HepG2 (cell line): ENCODE measurements around the gene RABGAP1L.

ENCODE experiments used
- HDAC2 ChIP-seq: sonication (generic); formaldehyde crosslinking; IDR thresholded peaks from 2 replicates; pipeline ENCODE4 v1.4.0; 2020; ENCODE audit warnings: missing genetic modification reagents
- JUNB ChIP-seq: sonication (generic); formaldehyde crosslinking; IDR thresholded peaks from 2 replicates; pipeline ENCODE4 v1.8.0; 2022; ENCODE audit warnings: missing genetic modification reagents, mild to moderate bottlenecking, borderline replicate concordance
- KLF6 ChIP-seq: IDR thresholded peaks from 2 replicates; pipeline ENCODE4 v1.8.0; 2016; ENCODE audit warnings: missing biosample characterization, missing genetic modification reagents
- RELA ChIP-seq: sonication (generic); formaldehyde crosslinking; IDR thresholded peaks from 2 replicates; pipeline ENCODE4 v1.4.0; 2020; ENCODE audit warnings: missing genetic modification reagents
- TEAD2 ChIP-seq: sonication (generic); formaldehyde crosslinking; IDR thresholded peaks from 2 replicates; pipeline ENCODE4 v1.9.0; 2021; ENCODE audit warnings: missing genetic modification reagents
- ZHX1 ChIP-seq: sonication (generic); formaldehyde crosslinking; IDR thresholded peaks from 2 replicates; pipeline ENCODE4 v1.8.1; 2022; ENCODE audit warnings: low read depth, mild to moderate bottlenecking, missing genetic modification reagents
- ZNF644 ChIP-seq: IDR thresholded peaks from 2 replicates; pipeline ENCODE4 v1.6.1; 2016; ENCODE audit warnings: low read depth
- TF ChIP-seq, protein P1 (sequence below): sonication (generic); formaldehyde crosslinking; conservative IDR thresholded peaks from 2 replicates; pipeline ENCODE4 v1.5.0; 2020; ENCODE audit warnings: missing genetic modification reagents
- TF ChIP-seq, protein P2 (sequence below): IDR thresholded peaks from 2 replicates; pipeline ENCODE4 v1.6.1; 2016; ENCODE audit warnings: low read depth, control low read depth

GRCh38 chr1:174964972-174965361, 805.6 kb downstream of the RABGAP1L start:
- no peak for TF ChIP-seq ZNF644 (CRISPR knock-in tag)
- TF ChIP-seq JUNB (CRISPR knock-in tag), result no peak
- TF ChIP-seq RELA (CRISPR knock-in tag), result no peak
- TF ChIP-seq KLF6 (CRISPR knock-in tag), result no peak
- no peak for TF ChIP-seq HDAC2
- TF ChIP-seq, protein P1, sequence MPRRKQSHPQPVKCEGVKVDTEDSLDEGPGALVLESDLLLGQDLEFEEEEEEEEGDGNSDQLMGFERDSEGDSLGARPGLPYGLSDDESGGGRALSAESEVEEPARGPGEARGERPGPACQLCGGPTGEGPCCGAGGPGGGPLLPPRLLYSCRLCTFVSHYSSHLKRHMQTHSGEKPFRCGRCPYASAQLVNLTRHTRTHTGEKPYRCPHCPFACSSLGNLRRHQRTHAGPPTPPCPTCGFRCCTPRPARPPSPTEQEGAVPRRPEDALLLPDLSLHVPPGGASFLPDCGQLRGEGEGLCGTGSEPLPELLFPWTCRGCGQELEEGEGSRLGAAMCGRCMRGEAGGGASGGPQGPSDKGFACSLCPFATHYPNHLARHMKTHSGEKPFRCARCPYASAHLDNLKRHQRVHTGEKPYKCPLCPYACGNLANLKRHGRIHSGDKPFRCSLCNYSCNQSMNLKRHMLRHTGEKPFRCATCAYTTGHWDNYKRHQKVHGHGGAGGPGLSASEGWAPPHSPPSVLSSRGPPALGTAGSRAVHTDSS, result no peak
- no peak for TF ChIP-seq ZHX1 (CRISPR knock-in tag)
- no peak for TF ChIP-seq TEAD2 (CRISPR knock-in tag)
- TF ChIP-seq, protein P2, sequence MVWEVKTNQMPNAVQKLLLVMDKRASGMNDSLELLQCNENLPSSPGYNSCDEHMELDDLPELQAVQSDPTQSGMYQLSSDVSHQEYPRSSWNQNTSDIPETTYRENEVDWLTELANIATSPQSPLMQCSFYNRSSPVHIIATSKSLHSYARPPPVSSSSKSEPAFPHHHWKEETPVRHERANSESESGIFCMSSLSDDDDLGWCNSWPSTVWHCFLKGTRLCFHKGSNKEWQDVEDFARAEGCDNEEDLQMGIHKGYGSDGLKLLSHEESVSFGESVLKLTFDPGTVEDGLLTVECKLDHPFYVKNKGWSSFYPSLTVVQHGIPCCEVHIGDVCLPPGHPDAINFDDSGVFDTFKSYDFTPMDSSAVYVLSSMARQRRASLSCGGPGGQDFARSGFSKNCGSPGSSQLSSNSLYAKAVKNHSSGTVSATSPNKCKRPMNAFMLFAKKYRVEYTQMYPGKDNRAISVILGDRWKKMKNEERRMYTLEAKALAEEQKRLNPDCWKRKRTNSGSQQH, result no peak
